H1 (cell line): Measurements from ENCODE around the gene GJD4. TPM values are rescaled to one million over a fixed set of nuclear protein-coding genes. Genes with fewer than 3 reads are reported as not detected.

ENCODE experiments used
- CTCF ChIA-PET: fragments of 300-600 bp; sonication (Branson Sonifier 250); formaldehyde crosslinking; loops from one replicate; lab custom pipeline; 2021; ENCODE audit not compliant: partially characterized antibody; lab: Charles Lee
- POLR2A ChIA-PET: fragments of 300-600 bp; sonication (Branson Sonifier 250); formaldehyde crosslinking; loops from one replicate; lab custom pipeline; 2021; ENCODE audit warnings: inconsistent platforms; ENCODE audit not compliant: partially characterized antibody; lab: Charles Lee
- DNase-seq, 2 experiments: peaks; one replicate each; pipeline versions ENCODE4 v3.0.0 to v3.0.0-alpha.2; 2010 to 2022; ENCODE audit warnings: low spot score in 2 of 2, low read depth in 1 of 2, mixed read lengths in 1 of 2
- FAIRE-seq: peaks from 2 replicates; lab custom pipeline; 2011; peaks lifted over from hg19 to GRCh38; lab: Jason Lieb, UNC
- H2AFZ ChIP-seq: 2 replicates; pipeline ENCODE4 v1.8.1; 2012; ENCODE audit warnings: low read length, inconsistent platforms
- H2AK5ac ChIP-seq: 2 replicates; pipeline ENCODE4 v1.6.1; 2013; ENCODE audit warnings: low read depth, low read length
- H2BK120ac ChIP-seq: replicated peaks from 2 replicates; pipeline ENCODE3; 2013; ENCODE audit warnings: low read depth, low read length, inconsistent platforms
- H2BK12ac ChIP-seq: 2 replicates; pipeline ENCODE4 v1.6.1; 2013; ENCODE audit warnings: low read depth, low read length
- H2BK15ac ChIP-seq: 2 replicates; pipeline ENCODE4 v1.6.1; 2013; ENCODE audit warnings: low read length
- H2BK20ac ChIP-seq: 2 replicates; pipeline ENCODE4 v1.6.1; 2013; ENCODE audit warnings: low read length
- H2BK5ac ChIP-seq: 2 replicates; pipeline ENCODE4 v1.6.1; 2013; ENCODE audit warnings: low read depth, low read length
- H3K14ac ChIP-seq: 2 replicates; pipeline ENCODE4 v1.6.1; 2013; ENCODE audit warnings: inconsistent platforms; ENCODE audit not compliant: insufficient read length
- H3K18ac ChIP-seq: 2 replicates; pipeline ENCODE4 v1.6.1; 2013; ENCODE audit warnings: low read length; ENCODE audit errors: extremely low read depth
- H3K23ac ChIP-seq: 2 replicates; pipeline ENCODE4 v1.6.1; 2013; ENCODE audit warnings: inconsistent platforms; ENCODE audit not compliant: insufficient read length
- H3K23me2 ChIP-seq: 2 replicates; pipeline ENCODE4 v1.6.1; 2013; ENCODE audit warnings: low read depth, low read length
- H3K27ac ChIP-seq: 2 replicates; pipeline ENCODE4 v1.6.1; 2011; ENCODE audit warnings: low read depth, low read length, inconsistent platforms
- H3K27me3 ChIP-seq, 4 experiments: replicated peaks in 1 of 4; 1 replicate in 1 of 4; 2 replicates in 3 of 4; pipeline versions ENCODE4 v1.6.1 to v1.8.1; 2011 to 2013; ENCODE audit warnings: low read length in 3 of 4, mild to moderate bottlenecking in 3 of 4, inconsistent platforms in 2 of 4, mixed read lengths in 2 of 4, moderate library complexity in 1 of 4; ENCODE audit not compliant: control insufficient read depth in 3 of 4, insufficient read depth in 3 of 4; ENCODE audit errors: extremely low read depth in 1 of 4
- H3K36me3 ChIP-seq, 4 experiments: 2 replicates each; pipeline versions ENCODE4 v1.6.1 to v1.8.1; 2011 to 2013; ENCODE audit warnings: mild to moderate bottlenecking in 4 of 4, low read length in 3 of 4, moderate library complexity in 2 of 4, control low read depth in 1 of 4, inconsistent platforms in 1 of 4; ENCODE audit not compliant: insufficient read depth in 4 of 4, control insufficient read depth in 2 of 4
- H3K4ac ChIP-seq: replicated peaks from 2 replicates; pipeline ENCODE3; 2013; ENCODE audit warnings: low read length, low read depth, mixed read lengths, inconsistent platforms; ENCODE audit not compliant: insufficient read length
- H3K4me1 ChIP-seq, 4 experiments: replicated peaks in 1 of 4; 1 replicate in 1 of 4; 2 replicates in 3 of 4; pipeline versions ENCODE4 v1.6.1 to v1.8.1; 2011 to 2013; ENCODE audit warnings: low read length in 3 of 4, inconsistent platforms in 2 of 4, mixed read lengths in 1 of 4; ENCODE audit not compliant: insufficient read depth in 4 of 4, control insufficient read depth in 3 of 4
- H3K4me2 ChIP-seq, 2 experiments: 2 replicates each; pipeline versions ENCODE4 v1.6.1 to v1.8.1; 2011 to 2013; ENCODE audit warnings: low read depth in 2 of 2, low read length in 2 of 2, control low read depth in 1 of 2, inconsistent platforms in 1 of 2, mild to moderate bottlenecking in 1 of 2; ENCODE audit not compliant: insufficient read depth in 1 of 2
- H3K4me3 ChIP-seq, 4 experiments: fragments of 200-600, 300-600 bp in 1 of 4; sonication (generic), shearing (Covaris generic), sonication (Bioruptor Twin) in 1 of 4; 2 replicates each; pipeline versions ENCODE4 v1.5.1 to v1.8.1; 2011 to 2016; ENCODE audit warnings: low read length in 4 of 4, low read depth in 3 of 4, control low read depth in 2 of 4, inconsistent platforms in 2 of 4, mild to moderate bottlenecking in 2 of 4, mixed read lengths in 1 of 4, moderate library complexity in 1 of 4; ENCODE audit not compliant: insufficient read depth in 2 of 4; ENCODE audit errors: extremely low read depth in 1 of 4
- H3K56ac ChIP-seq: replicated peaks from 2 replicates; pipeline ENCODE3; 2013; ENCODE audit warnings: low read depth, mild to moderate bottlenecking, mixed read lengths, low read length, inconsistent platforms; ENCODE audit not compliant: insufficient read length
- H3K79me1 ChIP-seq: 2 replicates; pipeline ENCODE4 v1.6.1; 2013; ENCODE audit warnings: low read depth, low read length, control low read depth
- H3K79me2 ChIP-seq, 2 experiments: 2 replicates each; pipeline versions ENCODE4 v1.6.1 to v1.8.1; 2012 to 2013; ENCODE audit warnings: low read length in 2 of 2, mild to moderate bottlenecking in 2 of 2, inconsistent platforms in 1 of 2; ENCODE audit not compliant: insufficient read depth in 2 of 2, control insufficient read depth in 1 of 2
- H3K9ac ChIP-seq, 4 experiments: replicated peaks in 1 of 4; 1 replicate in 1 of 4; 2 replicates in 3 of 4; pipeline versions ENCODE4 v1.6.1 to v1.8.1; 2011 to 2013; ENCODE audit warnings: low read depth in 3 of 4, low read length in 3 of 4, control low read depth in 2 of 4, mild to moderate bottlenecking in 2 of 4, moderate library complexity in 2 of 4, inconsistent platforms in 1 of 4; ENCODE audit errors: extremely low read depth in 1 of 4
- H3K9me3 ChIP-seq, 2 experiments: 2 replicates each; pipeline versions ENCODE4 v1.6.1 to v1.8.1; 2012 to 2013; ENCODE audit warnings: mild to moderate bottlenecking in 2 of 2, moderate library complexity in 2 of 2, control low read depth in 1 of 2, inconsistent platforms in 1 of 2, low read depth in 1 of 2, low read length in 1 of 2, mixed read lengths in 1 of 2; ENCODE audit not compliant: insufficient read depth in 2 of 2
- H4K20me1 ChIP-seq, 2 experiments: replicated peaks in 1 of 2; 2 replicates each; pipeline versions ENCODE3 to v1.8.1; 2011 to 2013; ENCODE audit warnings: inconsistent platforms in 2 of 2, low read length in 2 of 2, mild to moderate bottlenecking in 1 of 2; ENCODE audit not compliant: insufficient read depth in 2 of 2, control insufficient read depth in 1 of 2
- H4K5ac ChIP-seq: 2 replicates; pipeline ENCODE4 v1.6.1; 2013; ENCODE audit warnings: low read length, low read depth, mixed read lengths, inconsistent platforms; ENCODE audit not compliant: insufficient read length
- H4K8ac ChIP-seq: 2 replicates; pipeline ENCODE4 v1.8.0; 2013; ENCODE audit warnings: mild to moderate bottlenecking, moderate library complexity, low read length, inconsistent platforms; ENCODE audit not compliant: insufficient read depth; ENCODE audit errors: extremely low read depth
- H4K91ac ChIP-seq: replicated peaks from 2 replicates; pipeline ENCODE3; 2013; ENCODE audit warnings: low read length, mixed read lengths, inconsistent platforms; ENCODE audit not compliant: insufficient read length
- EGR1 ChIP-seq: IDR thresholded peaks from 2 replicates; pipeline ENCODE4 v1.6.1; 2011; ENCODE audit warnings: low read depth, low read length, borderline replicate concordance
- KDM1A ChIP-seq: fragments of 200-600, 300-600 bp; sonication (generic); IDR thresholded peaks from 2 replicates; pipeline ENCODE4 v1.7.1; 2016; ENCODE audit warnings: mild to moderate bottlenecking, low read length, borderline replicate concordance
- SAP30 ChIP-seq: fragments of 300-600 bp; sonication (generic); IDR thresholded peaks from 2 replicates; pipeline ENCODE4 v1.7.1; 2012; ENCODE audit warnings: low read length, moderate library complexity, mild to moderate bottlenecking, inconsistent platforms; ENCODE audit not compliant: insufficient read depth, insufficient replicate concordance
- SRF ChIP-seq: IDR thresholded peaks from 2 replicates; pipeline ENCODE4 v1.6.1; 2011; ENCODE audit warnings: mild to moderate bottlenecking, low read depth, low read length, moderate library complexity
- TCF12 ChIP-seq: IDR thresholded peaks from 2 replicates; pipeline ENCODE4 v1.6.1; 2011; ENCODE audit warnings: low read depth, mild to moderate bottlenecking, low read length
- WGBS, 2 experiments: shearing (Covaris generic) in 1 of 2; methylation state at CpG; one replicate each; pipeline versions ENCODE4 v1.1.6 to v1.1.7; 2013 to 2015; ENCODE audit warnings: low lambda C conversion rate in 2 of 2, mixed read lengths in 2 of 2, inconsistent platforms in 1 of 2, low coverage in 1 of 2, missing lambda C conversion rate in 1 of 2; ENCODE audit not compliant: insufficient replicate concordance in 2 of 2, insufficient coverage in 1 of 2, insufficient read length in 1 of 2; ENCODE audit errors: extremely low coverage in 1 of 2, missing lambda C conversion rate in 1 of 2; 5-methylcytosine and 5-hydroxymethylcytosine counted together
- polyA plus RNA-seq, 7 experiments: library from polyadenylated mRNA; depleted of rRNA in 3 of 7; stranded (reverse) in 5 of 7; unstranded in 2 of 7; fragments of >200 nt in 5 of 7; fragments of 200-250 nt in 2 of 7; gene quantifications; 1 replicate in 5 of 7; 2 replicates in 1 of 7; 4 replicates in 1 of 7; pipeline versions ENCODE4 v1.2.1 to v1.2.3, GENCODE V29; 2011 to 2013; ENCODE audit warnings: missing spikeins in 2 of 7, mixed read lengths in 2 of 7
- total RNA-seq: library from RNA; stranded (reverse); fragmentation: NEBNext Ultra II Directional; extraction: Animal tissue kit (Norgen Biotek cat#: 25700); gene quantifications from 2 replicates; pipeline ENCODE4 v1.2.1, GENCODE V29; 2021
- TF ChIP-seq, protein P1 (sequence below): IDR thresholded peaks from 2 replicates; pipeline ENCODE4 v1.6.1; 2012; ENCODE audit warnings: inconsistent platforms

The GJD4 gene
- total and polyA plus RNA-seq, 2 of the 8 experiments (the other 6 are each of a cell fraction or from before 2014, with no cell fraction given), result not detected

DNA sequence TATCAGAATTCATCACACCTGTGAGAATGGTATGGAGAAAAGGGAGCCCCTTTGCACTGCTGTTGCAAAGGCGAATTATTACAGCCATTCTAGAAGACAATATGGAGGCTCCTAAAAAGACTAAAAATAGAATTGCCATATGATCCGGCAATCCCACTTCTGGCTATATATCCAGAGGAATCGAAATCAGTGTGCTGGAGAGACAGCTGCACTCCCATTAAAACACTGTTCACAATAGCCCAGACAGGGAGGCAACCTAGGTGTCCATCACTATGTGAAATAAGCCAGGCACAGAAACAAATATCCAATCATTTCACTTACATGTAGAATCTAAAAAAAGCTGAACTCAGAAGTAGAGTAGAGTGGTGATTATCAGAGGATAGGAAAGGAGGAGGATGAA lies 26.0 kb upstream of the GJD4 start:
- FAIRE-seq, result no peak
- 86% methylated on average over 3 of the region's 3 CpGs; no CpG with 5 or more reads in 1 of the 2 experiments for WGBS, 2 experiments
- TF ChIP-seq KDM1A (no peak), SAP30 (no peak), TCF12 (no peak), EGR1 (no peak), SRF (no peak)
- TF ChIP-seq, protein P1, sequence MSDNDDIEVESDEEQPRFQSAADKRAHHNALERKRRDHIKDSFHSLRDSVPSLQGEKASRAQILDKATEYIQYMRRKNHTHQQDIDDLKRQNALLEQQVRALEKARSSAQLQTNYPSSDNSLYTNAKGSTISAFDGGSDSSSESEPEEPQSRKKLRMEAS, result no peak

More for the DNA sequence above, 26.0 kb upstream of the GJD4 start:
- DNase-seq, result no peak
- H3K23ac ChIP-seq, result no peak overlapping the region
- H3K18ac ChIP-seq, result no peak overlapping the region
- H3K4me3 ChIP-seq, result no peak overlapping the region
- no peak overlapping the region for H2BK12ac ChIP-seq
- H3K36me3 ChIP-seq, result no peaks in the 10 kb centered on the region
- no peaks in the 10 kb centered on the region for H4K20me1 ChIP-seq
- no peak overlapping the region for H2AK5ac ChIP-seq
- no peak overlapping the region for H3K14ac ChIP-seq
- no peaks in the 10 kb centered on the region for H3K79me1 ChIP-seq
- no peaks in the 10 kb centered on the region for H3K27me3 ChIP-seq
- H3K9ac ChIP-seq, result no peak overlapping the region
- H2BK15ac ChIP-seq, result no peak overlapping the region
- H3K4me2 ChIP-seq, result no peak overlapping the region
- no peak overlapping the region for H3K56ac ChIP-seq
- H2BK20ac ChIP-seq, result no peak overlapping the region
- H2BK120ac ChIP-seq, result no peak overlapping the region
- H3K9me3 ChIP-seq, result no peaks in the 10 kb centered on the region
- ChIA-PET CTCF (interaction anchor here (1.0 to 2.7 kb wide), 3 partner anchors 9 to 21 kb away, joined by 3 to 10 read pairs (median 5); no protein-coding TSS in a partner anchor), POLR2A (interaction anchor here (1.3 kb wide), 1 partner anchor 14 kb away, joined by 4 read pairs; no protein-coding TSS in a partner anchor)
- H4K91ac ChIP-seq, result no peak overlapping the region
- no peak overlapping the region for H3K4ac ChIP-seq
- no peak overlapping the region for H2AFZ ChIP-seq
- no peak overlapping the region for H4K5ac ChIP-seq
- no peaks in the 10 kb centered on the region for H3K23me2 ChIP-seq
- no peak overlapping the region for H3K27ac ChIP-seq
- no peak overlapping the region for H2BK5ac ChIP-seq
- H3K4me1 ChIP-seq, result peaks cover 0 to 5% (median 0%) of the 10 kb centered on the region in 4 experiments; a peak in 3 of 7 replicates
- no peak overlapping the region for H4K8ac ChIP-seq
- no peaks in the 10 kb centered on the region for H3K79me2 ChIP-seq
